CD4-positive, alpha-beta T cell treated with Interleukin-12 subunit alpha and Interleukin-12 subunit beta, for 1 hour (primary cell): ENCODE results near the gene ATG14.
"Not testable (repeated sequence)": the region's sequence is repeated elsewhere in the genome, so short reads cannot be mapped to it uniquely, and the experiment has no call there.

Source experiments
- DNase-seq: peaks from one replicate; pipeline ENCODE4 v3.0.0-alpha.2; 2020

ATG14 gene

DNA sequence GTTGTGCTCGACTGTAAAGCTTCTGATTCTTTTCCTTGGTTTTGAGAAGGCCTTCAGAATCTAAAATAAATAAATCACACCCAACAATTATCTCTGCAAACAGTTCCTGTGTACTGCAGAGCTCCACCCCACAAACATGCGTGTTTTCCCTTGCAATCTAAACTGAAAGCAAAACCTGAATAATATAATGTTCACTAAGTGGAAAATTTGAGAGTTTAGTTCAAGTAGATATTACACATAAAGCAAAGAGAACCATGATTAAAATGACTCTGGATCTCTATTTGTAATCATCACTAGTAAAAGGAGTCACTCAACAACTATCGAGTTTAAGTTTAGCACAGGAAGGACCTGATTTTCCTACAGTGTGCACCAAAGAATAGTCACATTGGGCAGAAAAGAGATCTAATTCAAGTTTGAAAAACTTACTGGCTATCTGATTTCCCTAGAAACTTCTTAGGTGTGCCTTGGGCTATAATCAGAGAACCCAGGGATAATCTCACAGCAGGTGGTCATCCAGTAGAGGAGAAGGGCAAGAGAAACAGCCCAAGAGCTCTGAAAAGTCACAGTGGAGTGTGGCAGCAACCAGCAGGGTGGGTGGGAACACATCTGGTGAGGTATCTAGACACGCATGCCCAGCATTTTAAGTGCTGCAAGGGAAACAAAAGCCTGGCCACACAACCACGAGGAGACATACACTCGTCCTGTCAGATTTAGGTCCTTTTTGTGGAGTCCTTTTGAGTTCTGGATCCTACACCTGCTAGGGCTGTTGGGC lies 25.4 kb downstream of the ATG14 start:
- peak; percentile 19 for DNase-seq

DNA sequence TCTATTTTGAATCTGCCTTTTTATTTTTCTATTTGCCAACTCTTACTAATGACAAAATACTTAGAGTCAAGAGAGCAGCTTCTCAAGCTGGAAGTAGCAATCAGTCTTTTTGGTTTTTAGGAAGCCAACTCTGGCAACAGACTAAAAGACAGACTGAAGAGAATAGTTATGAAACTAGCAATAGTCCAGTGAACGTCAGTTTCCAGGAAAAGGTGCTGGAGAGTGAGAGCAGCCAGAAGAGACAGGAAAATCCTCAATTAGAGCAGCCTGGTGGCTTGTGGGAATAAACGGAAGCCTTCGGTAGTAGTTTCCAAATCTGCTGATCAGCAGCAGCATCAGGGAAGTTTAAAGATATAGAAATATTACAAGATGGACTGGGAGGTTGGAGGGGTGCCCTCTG lies 27.1 kb downstream of the ATG14 start:
- DNase-seq: no peak

DNA sequence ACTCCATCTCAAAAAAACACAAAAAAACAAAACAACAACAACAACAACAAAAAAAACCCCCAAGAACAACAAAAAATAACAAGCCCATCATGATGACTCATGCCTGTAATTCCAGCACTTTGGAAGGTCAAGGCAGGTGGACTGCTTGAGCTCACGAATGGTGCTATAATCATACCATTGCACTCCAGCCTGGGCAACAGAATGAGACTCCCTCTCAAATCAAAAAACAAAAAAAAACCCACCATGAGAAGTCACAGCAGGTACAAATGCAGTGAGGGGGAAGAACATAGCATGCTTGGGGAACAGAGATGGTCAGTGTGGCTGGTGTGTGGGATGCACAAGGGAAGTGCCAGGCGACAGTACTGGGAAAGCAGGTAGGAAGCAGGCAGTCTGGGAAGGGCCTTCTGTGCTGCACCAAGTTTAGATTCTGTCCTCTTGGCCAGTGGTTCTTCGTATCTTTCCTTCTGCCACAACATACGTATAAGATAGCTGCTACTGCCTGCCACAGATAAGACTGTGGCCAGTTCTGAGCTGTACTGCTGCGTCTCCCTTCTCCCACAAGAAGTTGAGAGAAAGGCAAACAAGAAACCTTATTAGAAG lies 28.0 kb downstream of the ATG14 start:
- DNase-seq: no peak

DNA sequence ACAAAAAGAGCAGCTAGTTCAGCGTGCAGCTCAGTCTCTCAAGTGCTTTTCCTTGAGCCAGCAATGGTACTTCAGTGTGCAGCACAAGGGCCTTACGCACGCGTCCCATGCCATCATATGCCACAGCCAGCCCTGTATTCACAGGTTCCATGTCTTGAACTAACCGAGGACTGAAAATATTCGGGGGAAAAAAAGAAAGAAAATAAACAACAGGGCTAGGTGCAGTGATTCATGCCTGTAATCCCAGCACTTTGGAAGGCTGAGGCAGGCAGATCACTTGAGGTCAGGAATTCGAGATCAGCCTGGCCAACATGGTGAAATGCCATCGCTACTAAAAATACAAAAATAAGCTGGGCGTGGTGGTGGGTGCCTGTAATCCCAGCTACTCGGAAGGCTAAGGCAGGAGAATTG lies 28.6 kb downstream of the ATG14 start:
- DNase-seq: not testable (repeated sequence)

DNA sequence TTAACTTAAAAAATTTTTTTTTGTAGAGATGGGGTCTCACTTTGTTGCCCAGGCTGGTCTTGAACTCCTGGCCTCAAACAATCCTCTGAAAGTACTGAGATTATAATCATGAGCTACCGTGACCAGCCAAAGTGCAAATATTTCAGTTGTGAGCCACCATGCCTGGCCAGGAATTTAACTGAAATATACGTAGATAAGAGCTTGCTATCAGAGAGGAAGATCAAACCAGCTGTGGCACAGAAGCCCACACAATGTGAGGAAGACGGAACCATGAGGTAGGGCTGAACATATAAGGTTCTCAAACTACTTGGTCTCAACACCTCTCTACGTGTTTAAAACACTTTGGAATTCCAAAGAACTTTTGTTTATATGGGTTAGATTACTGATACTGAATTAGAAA lies 29.1 kb downstream of the ATG14 start:
- DNase-seq: no peak

DNA sequence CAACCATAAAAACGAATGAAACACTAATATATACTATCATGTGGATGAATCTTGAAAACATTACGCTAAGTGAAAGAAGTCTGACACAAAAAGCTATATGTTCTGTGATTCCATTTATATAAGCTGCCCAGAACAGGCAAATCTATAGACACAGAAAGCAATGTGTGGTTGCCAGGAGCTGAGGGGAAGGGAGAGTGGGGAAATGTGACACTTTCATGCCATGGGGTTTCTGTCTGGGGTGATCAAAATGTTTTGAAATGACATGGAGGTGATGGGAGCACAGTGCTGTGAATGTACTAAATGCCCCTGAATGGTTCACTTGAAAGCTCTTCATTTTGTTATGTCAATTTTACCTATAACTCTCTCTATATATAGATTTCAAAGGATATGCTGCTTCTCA lies 30.1 kb downstream of the ATG14 start:
- DNase-seq: no peak

DNA sequence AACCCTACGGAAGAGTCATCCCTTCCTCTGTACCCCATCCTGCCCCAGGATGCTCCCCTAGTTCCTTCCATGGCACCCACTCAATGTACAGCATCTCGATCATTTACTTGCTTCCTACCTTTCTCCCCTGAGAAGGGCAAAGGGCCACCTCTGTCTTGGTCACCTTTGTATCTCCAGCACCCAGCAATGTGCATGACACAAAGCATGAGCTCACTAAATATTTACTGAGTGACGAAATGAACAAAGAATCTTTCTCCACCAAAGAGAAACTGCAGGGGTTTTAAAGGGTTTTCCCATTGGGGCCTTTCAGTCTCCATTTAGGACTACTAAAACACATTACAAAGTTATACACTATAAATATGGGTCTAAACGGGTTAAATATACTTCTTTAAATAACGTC lies 30.6 kb downstream of the ATG14 start:
- DNase-seq: no peak

DNA sequence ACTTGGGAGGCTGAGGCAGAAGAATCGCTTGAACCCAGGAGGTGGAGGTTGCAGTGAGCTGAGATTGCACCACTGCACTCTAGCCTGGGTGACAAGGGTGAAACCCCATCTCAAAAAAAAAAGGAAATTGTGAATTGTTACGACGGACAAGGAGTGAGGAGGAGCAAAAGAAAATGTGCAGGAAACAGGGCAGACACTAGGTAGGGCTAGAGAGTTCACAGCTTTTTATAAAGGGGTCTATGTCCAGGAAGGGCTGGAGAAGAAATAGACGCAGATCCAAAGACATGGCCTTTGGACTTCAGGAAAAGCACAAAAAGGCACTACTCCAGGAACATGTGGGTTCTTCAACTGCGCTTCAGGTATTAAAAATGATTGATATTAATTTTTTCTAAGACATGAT lies 34.4 kb downstream of the ATG14 start:
- DNase-seq: no peak

DNA sequence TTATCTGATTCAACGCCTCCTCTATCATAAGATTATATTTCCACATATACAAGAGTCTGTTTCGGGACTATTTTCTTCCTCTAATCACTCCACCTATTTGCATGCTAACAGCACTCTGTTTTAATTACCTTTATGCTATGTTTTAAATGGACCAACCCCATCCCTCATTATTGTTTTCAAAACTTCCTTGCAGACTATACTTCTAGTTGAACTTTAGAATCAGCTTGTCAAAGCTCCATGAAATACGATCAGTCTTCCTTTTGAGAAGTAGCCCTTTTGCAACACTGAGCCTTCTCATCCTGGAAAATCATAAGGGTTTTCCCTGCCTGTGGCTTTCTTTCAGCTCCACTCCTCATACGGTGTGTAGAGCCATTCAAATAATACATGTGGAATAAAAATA lies 36.9 kb downstream of the ATG14 start:
- DNase-seq: no peak

DNA sequence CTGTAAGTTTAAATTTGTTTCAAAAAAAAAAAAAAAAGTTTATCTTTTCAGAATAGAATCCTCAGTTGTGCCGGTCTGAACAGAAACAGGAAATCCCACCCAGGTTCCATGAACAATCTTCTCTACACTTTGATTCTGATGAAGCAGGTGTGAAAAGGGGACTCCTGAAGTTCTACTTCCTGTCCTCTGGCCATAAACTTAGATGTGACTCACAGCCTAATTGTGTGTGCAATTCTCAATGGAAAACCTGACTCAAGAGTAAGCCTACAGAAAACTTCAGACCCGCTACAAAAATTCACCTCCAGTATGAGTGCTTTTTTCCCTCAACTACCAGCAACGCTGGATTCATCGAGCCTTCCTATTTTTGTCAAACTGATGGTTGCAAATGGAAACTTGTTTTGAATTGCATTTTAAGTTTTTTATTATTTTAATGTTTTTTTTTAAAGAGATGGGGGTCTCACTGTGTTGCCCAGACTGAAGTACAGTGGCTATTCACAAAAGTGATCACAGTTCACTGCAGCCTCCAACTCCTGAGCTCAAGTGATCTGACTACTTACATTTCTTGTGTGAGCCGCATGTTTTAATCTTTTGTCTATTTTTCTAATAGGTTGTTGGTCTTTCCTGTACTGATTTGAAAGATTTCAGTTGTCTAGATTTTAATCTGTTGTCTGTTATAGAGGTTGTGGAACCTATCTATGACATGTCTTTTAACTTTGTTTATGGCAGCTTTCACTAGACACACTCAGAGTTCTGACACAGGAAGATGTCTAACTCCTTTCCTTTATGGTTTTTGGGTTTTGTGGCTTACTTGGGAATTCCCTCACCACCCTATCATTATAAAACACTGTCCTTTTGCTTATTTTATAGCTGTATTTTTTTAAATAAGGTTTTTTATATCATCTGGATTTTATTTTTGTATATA lies 37.6 kb downstream of the ATG14 start:
- peak; percentile 72 for DNase-seq

DNA sequence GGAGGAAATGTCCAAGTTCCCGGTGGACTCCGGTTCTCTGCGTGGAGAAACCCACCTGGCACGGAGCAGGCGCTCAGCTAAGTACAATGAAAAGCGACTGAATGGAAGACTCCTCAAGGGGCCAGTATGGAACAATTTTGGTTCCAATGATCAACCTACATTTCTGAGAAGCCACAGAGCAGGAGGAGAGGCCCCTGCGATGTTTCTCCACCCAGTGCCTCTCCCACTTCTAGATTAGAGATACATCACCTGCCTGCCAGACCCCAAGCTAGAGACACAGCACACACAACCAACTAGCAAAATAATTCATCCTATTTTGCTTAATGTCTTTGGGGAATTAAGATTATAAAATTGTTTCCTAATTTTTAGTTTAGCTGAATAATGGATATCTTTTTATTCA lies 38.8 kb downstream of the ATG14 start:
- DNase-seq: no peak

DNA sequence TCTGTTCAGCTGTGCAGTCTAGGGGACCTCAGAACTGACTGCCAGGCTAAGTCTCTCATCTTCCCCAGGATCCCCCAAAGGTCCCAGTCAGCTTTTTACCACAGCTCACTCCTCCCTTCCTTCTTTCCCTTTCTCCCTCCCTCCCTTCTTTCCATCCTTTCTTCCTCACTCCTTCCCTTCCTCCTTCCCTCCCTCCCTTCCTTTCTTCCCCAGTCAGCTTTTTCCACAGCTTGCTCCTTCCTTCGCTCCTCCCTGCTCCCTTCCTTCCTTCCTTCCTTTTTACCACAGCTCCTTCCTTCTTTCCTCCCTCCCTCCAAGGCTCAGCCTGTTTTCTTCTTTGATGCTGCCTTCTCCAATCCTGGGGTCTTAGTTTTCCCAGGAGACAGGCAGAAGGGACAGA lies 39.2 kb downstream of the ATG14 start:
- DNase-seq: no peak

DNA sequence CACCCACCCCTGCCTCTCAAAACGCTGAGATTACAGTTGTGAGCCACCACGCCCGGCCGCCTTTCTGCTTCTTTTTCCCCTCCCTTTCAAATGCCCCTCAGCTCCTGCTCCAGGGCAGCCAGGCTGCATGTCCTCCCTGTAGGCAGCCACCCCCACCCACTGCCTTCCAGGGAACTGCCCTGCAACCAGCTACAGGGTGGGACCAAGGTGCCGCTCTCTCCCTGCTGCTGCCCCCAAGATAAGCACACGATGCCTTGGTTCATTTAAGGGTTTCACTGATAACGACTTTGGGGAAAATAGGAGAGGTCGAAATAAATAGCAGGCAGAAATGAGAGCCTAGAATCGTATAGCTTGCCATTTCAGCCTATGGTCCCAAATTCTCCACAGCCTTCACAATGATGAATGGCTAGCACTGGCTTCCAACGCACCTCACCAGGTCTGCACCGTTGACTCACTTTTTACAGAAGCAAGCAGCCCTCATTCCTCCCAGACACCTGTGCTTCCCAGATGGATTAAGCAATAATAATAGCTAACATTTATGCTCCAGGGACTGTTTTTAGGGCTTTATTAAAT lies 40.7 kb downstream of the ATG14 start:
- DNase-seq: no peak

DNA sequence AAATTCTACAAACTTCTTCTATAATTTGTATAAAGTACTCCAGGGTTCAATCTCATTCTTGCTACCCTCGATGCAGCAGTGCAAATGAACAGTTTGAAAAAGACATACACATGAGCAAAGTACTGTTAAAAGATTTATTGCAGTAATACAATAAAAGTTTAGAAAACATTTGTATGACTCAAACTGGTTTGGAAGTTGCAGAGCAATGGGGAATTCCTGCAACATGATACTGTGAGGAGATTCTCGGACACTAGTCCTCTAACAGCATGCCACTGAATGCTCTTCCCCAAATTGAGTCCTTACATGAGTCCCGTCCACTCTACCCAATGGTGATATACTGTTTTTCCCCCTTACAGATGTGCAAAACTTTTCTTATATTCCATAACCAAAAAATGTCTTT lies 45.4 kb downstream of the ATG14 start:
- no peak for DNase-seq

DNA sequence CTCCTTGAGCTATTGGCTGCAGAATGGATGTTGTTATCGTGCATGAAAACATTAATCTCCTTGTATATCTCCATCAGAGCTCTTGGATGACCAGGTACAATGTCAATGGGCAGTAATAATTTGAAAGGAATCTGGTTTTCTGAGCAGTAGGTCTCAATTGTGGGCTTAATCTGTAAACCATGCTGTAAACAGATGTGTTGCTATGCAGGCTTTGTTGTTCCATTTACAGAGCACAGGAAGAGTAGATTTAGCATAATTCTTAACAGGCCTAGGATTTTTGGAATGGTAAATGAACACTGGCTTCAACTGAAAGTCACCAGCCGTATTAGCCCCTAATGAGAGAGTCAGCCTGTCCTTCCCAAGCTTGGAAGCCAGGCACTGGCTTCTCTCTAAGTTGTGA lies 50.4 kb downstream of the ATG14 start:
- no peak for DNase-seq

DNA sequence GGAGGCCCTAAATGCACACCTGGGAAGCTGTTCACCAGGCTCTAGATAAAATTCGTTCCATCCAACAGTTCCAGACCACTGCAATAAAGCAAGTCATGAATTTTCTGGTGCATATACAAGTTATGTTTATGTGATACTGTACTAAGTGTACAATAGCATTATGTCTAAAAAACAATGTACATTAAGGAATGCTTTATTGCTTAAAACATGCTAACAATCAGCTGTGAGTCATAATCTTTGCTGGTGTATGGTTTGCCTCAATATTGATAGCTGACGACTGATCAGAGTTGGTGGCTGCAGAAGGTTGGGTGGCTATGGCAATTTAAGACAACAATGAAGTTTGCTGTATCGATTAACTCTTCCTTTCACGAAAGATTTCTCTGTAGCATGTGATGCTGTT lies 52.3 kb downstream of the ATG14 start:
- no peak for DNase-seq

DNA sequence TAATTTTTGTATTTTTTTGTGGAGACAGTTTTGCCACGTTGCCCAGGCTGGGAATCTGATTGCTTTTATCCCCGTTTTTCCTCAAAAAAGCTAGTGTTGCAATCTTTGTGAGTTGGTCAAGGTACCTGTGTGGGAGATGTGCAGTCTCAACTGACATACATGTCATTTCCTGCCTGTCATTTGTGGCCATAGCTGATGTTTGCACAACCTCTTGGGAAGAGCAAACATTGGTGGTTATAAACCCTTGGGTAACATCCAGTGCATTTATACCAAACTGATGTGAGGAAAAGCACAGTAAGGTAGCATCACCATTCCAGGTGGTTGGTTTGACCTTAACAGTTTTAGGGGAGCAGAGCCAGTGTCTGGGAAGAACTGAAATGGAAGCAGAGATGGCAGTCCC lies 54.7 kb downstream of the ATG14 start:
- no peak for DNase-seq

DNA sequence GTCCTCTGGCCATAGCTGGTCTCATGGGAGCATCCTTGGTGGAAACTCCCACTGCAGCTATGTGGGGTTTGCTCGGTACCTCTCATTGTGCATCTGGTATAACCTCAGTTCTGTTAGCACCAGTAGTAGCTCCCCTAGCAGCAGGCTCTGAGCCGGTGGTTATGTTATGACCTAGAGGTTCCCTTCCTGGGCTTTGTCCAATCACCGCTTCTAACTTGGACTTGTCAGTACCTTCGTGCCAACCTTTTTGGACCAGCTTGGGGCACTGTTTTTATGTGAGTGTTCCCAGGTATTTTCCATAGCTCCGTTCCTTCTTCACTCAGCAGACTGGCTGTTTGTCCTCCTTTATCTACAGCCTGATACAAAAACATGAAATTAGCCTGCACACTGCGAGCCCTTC lies 55.7 kb downstream of the ATG14 start:
- DNase-seq: no peak

DNA sequence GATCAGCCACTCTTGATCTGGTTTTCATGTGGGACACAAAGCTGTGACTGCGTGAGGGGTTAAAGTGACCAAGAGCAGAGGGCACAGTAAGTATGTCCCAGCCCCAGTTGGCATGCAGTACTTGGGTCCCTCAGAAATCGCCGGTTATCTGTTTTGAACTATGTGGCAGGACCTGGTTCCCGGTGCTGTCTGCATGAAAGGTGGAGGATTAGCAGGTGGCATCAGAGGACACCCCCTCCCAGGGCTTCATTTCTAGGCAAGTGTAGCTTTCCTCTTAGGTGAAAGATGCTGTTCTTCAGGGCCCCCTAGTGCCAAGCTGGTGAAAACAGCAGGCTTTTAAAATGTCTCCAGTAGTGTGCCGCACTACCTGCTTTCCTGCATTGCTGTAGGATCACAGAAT lies 57.1 kb downstream of the ATG14 start:
- peak; percentile 81 for DNase-seq

DNA sequence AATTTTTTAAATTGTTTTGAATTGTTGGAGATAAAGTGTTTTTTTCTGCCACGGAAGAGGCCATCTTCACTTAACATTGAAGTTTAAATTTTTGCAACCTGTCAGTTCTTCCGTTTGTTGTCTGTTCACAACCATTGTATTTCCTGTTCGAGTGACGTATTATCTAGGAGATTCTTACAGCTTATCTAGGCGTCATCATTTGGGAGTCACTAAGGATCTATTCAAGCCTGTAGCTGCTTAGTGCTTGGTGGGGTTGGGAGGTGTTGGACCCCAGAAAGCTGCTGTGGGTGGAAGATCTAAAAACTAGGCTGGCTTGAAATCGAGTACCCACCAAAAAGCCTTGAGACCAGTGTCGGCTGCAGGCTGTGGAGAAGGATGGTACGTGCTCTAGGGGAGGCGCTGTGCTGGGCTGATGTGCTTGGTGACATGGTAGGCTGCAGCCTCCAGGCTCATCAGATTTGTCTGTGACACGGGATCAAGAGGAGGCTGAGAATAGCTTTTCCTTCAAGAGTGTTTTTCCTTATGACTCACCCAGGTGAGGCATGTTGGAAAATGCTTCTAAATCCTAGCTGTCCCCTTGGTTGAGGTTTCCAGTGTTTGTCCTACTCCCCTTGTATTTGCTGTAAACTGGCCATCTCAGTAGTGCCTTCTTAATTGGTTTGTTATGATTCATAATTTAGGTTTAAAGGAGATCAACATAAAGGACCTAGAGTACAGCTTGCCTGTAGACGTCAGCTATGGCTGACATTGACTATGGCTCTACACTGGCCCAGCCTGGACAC lies 57.8 kb downstream of the ATG14 start:
- DNase-seq: peak; percentile 46

DNA sequence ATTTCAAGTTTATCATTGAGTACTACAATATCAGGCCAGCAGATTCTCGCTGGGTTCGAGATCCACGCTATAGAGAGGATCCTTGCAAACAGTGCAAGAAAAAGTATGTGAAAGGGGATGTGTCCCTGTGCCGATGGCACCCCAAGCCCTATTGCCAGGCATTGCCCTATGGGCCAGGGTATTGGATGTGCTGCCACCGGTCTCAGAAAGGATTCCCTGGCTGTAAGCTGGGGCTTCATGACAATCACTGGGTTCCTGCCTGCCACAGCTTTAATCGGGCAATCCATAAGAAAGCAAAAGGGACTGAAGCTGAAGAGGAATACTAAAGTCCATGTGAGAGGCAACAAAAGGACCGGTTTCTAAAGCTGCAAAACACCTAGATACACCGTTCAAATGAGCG lies 59.4 kb downstream of the ATG14 start:
- DNase-seq: no peak

DNA sequence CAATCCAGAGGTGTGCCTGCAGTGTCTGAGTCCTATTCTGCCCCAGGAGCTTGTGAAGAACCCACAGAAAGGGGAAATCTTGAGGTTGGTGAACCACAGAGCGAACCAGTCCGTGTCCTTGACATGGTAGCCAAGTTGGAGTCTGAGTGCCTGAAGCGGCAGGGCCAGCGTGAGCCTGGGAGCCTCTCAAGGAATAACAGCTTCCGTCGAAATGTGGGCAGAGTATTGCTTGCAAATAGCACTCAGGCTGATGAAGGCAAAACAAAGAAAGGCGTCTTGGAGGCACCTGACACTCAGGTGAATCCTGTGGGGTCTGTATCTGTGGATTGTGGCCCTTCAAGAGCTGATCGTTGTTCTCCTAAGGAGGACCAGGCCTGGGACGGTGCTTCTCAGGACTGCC lies 60.5 kb downstream of the ATG14 start:
- DNase-seq: no peak

DNA sequence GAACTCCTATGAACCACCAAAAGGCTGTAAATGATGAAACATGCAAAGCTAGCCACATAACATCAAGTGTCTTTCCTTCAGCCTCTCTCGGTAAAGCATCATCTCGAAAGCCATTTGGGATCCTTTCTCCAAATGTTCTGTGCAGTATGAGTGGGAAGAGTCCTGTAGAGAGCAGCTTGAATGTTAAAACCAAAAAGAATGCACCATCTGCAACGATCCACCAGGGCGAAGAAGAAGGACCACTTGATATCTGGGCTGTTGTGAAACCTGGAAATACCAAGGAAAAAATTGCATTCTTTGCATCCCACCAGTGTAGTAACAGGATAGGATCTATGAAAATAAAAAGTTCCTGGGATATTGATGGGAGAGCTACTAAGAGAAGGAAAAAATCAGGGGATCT lies 61.2 kb downstream of the ATG14 start:
- DNase-seq: no peak
